GM12878 (cell line): ENCODE data around the gene RPS27L. TPM values are rescaled to one million over a fixed set of nuclear protein-coding genes. Genes with fewer than 3 reads are reported as not detected.

ENCODE experiments used
- ATAC-seq: fragments of 200-7000 bp; cut with Tn5 transposase; 3 replicates; pipeline ENCODE4 v1.9.1; 2020; ENCODE audit warnings: mild to moderate bottlenecking, moderate library complexity
- BruUV-seq: library from RNA; stranded (reverse); fragments of 400-500 nt; replicated peaks from 2 replicates; lab custom pipeline; 2021; lab: Mats Ljungman, UMichigan
- CTCF ChIA-PET: fragments of 300-600 bp; sonication (Branson Sonifier 250); formaldehyde crosslinking; extraction: SDS; loops from one replicate; lab custom pipeline; 2021; ENCODE audit warnings: inconsistent platforms; lab: Yijun Ruan, JAX
- POLR2A ChIA-PET: fragments of 350-600 bp; formaldehyde crosslinking; extraction: SDS; loops from one replicate; lab custom pipeline; 2021; ENCODE audit warnings: inconsistent platforms; lab: Charles Lee
- RAD21 ChIA-PET: fragments of 300-600 bp; sonication (Branson Sonifier 250); formaldehyde crosslinking; loops from one replicate; lab custom pipeline; 2023; ENCODE audit warnings: antibody characterized with exemption; ENCODE audit not compliant: unreplicated experiment; lab: Charles Lee
- SMC1A ChIA-PET: fragments of 300-600 bp; sonication (Branson Sonifier 250); formaldehyde crosslinking; loops from one replicate; lab custom pipeline; 2023; ENCODE audit not compliant: unreplicated experiment, uncharacterized antibody; lab: Charles Lee
- DNase-seq: peaks from one replicate; pipeline ENCODE4 v3.0.0-alpha.2; 2011; ENCODE audit warnings: low read depth, low spot score
- FAIRE-seq: peaks from 3 replicates; lab custom pipeline; 2011; peaks lifted over from hg19 to GRCh38; lab: Jason Lieb, UNC
- H2AFZ ChIP-seq: 2 replicates; pipeline ENCODE4 v1.6.0; 2011; ENCODE audit warnings: low read depth, low read length, control low read depth; ENCODE audit not compliant: control insufficient read depth
- H3K27ac ChIP-seq: 2 replicates; pipeline ENCODE4 v1.5.1; 2011; ENCODE audit warnings: control low read depth; ENCODE audit not compliant: control insufficient read depth, insufficient read depth
- H3K27me3 ChIP-seq, 2 experiments: replicated peaks in 1 of 2; 2 replicates each; pipeline versions ENCODE4 v1.6.0 to v1.6.1; 2011; ENCODE audit warnings: low read length in 1 of 2; ENCODE audit not compliant: control insufficient read depth in 2 of 2, insufficient read depth in 2 of 2
- H3K36me3 ChIP-seq, 2 experiments: 2 replicates each; pipeline ENCODE4 v1.5.1; 2011; ENCODE audit warnings: low read length in 1 of 2; ENCODE audit not compliant: control insufficient read depth in 2 of 2, insufficient read depth in 2 of 2
- H3K4me1 ChIP-seq: 2 replicates; pipeline ENCODE4 v1.6.1; 2011; ENCODE audit warnings: mild to moderate bottlenecking, low read length, moderate library complexity, mixed read lengths; ENCODE audit not compliant: control insufficient read depth, insufficient read depth
- H3K4me2 ChIP-seq: 2 replicates; pipeline ENCODE4 v1.6.0; 2011; ENCODE audit warnings: control low read depth; ENCODE audit not compliant: control insufficient read depth, insufficient read depth
- H3K4me3 ChIP-seq: fragments of 200-600 bp; sonication (generic); 2 replicates; pipeline ENCODE4 v1.5.1; 2016
- H3K79me2 ChIP-seq: 2 replicates; pipeline ENCODE4 v1.6.0; 2011; ENCODE audit warnings: low read length; ENCODE audit not compliant: control insufficient read depth, insufficient read depth
- H3K9ac ChIP-seq: 2 replicates; pipeline ENCODE4 v1.8.0; 2011; ENCODE audit warnings: low read length, control low read depth, mixed read lengths; ENCODE audit not compliant: control insufficient read depth, insufficient read depth
- H3K9me3 ChIP-seq: replicated peaks from 3 replicates; pipeline ENCODE4 v1.5.1; 2011; ENCODE audit warnings: mild to moderate bottlenecking, low read length; ENCODE audit not compliant: control insufficient read depth, insufficient read depth
- H4K20me1 ChIP-seq: 2 replicates; pipeline ENCODE4 v1.6.0; 2011; ENCODE audit not compliant: control insufficient read depth, insufficient read depth
- ATF7 ChIP-seq: fragments of 450-650 bp; IDR thresholded peaks from 2 replicates; pipeline ENCODE4 v1.6.1; 2016; ENCODE audit warnings: low read depth, mild to moderate bottlenecking
- EP300 ChIP-seq, 2 experiments: fragments of 150-350 bp in 1 of 2; IDR thresholded peaks; 2 replicates each; pipeline ENCODE4 v1.6.1; 2011 to 2012; ENCODE audit warnings: low read depth in 2 of 2, low read length in 2 of 2, borderline replicate concordance in 1 of 2, improper control_type of control experiment in 1 of 2, inconsistent platforms in 1 of 2; ENCODE audit not compliant: control insufficient read depth in 1 of 2
- HDAC6 ChIP-seq: fragments of 200-600 bp; sonication (generic); IDR thresholded peaks from one replicate; pipeline ENCODE4 v1.8.0; 2017; ENCODE audit warnings: antibody characterized with exemption; ENCODE audit not compliant: unreplicated experiment
- IRF3 ChIP-seq: fragments of 450-650 bp; IDR thresholded peaks from 2 replicates; pipeline ENCODE4 v1.6.1; 2014; ENCODE audit warnings: mild to moderate bottlenecking
- MEF2A ChIP-seq: IDR thresholded peaks from 2 replicates; pipeline ENCODE4 v1.6.1; 2011; ENCODE audit warnings: low read depth, mild to moderate bottlenecking, low read length, moderate library complexity; ENCODE audit not compliant: insufficient read depth
- NBN ChIP-seq: fragments of 450-650 bp; IDR thresholded peaks from 2 replicates; pipeline ENCODE4 v1.6.1; 2016
- NFYA ChIP-seq: IDR thresholded peaks from 2 replicates; pipeline ENCODE4 v1.6.1; 2011; ENCODE audit warnings: low read depth, mild to moderate bottlenecking, low read length, improper control_type of control experiment, borderline replicate concordance
- NRF1 ChIP-seq: conservative IDR thresholded peaks from 2 replicates; pipeline ENCODE4 v1.6.1; 2011; ENCODE audit warnings: mild to moderate bottlenecking, low read depth, low read length, improper control_type of control experiment
- PRDM15 ChIP-seq: fragments of 450-650 bp; formaldehyde crosslinking; IDR thresholded peaks from 2 replicates; pipeline ENCODE4 v1.4.0; 2020; ENCODE audit warnings: mild to moderate bottlenecking, moderate library complexity
- RAD21 ChIP-seq: IDR thresholded peaks from 2 replicates; pipeline ENCODE4 v1.6.1; 2011; ENCODE audit warnings: mild to moderate bottlenecking, low read depth, low read length, moderate library complexity; ENCODE audit not compliant: insufficient read depth
- RELA ChIP-seq: fragments of 450-650 bp; IDR thresholded peaks from 2 replicates; pipeline ENCODE4 v1.8.0; 2014; ENCODE audit warnings: borderline replicate concordance; ENCODE audit not compliant: partially characterized antibody
- SIN3A ChIP-seq: IDR thresholded peaks from 2 replicates; pipeline ENCODE4 v1.6.1; 2012; ENCODE audit warnings: low read depth, low read length, improper control_type of control experiment
- SRF ChIP-seq, 2 experiments: IDR thresholded peaks; 2 replicates each; pipeline ENCODE4 v1.6.1; 2011; ENCODE audit warnings: low read depth in 2 of 2, low read length in 2 of 2, mild to moderate bottlenecking in 1 of 2, moderate library complexity in 1 of 2
- STAT1 ChIP-seq: fragments of 450-650 bp; conservative IDR thresholded peaks from 2 replicates; pipeline ENCODE4 v1.6.1; 2014; ENCODE audit warnings: antibody characterized with exemption, mild to moderate bottlenecking
- YBX1 ChIP-seq: fragments of 450-650 bp; IDR thresholded peaks from 2 replicates; pipeline ENCODE4 v1.6.1; 2016; ENCODE audit warnings: antibody characterized with exemption
- ZBTB11 ChIP-seq: fragments of 450-650 bp; formaldehyde crosslinking; IDR thresholded peaks from 2 replicates; pipeline ENCODE4 v1.5.0; 2022; ENCODE audit warnings: mild to moderate bottlenecking, missing genetic modification characterization
- ZZZ3 ChIP-seq: IDR thresholded peaks from 2 replicates; pipeline ENCODE4 v1.6.1; 2011; ENCODE audit warnings: low read depth; ENCODE audit not compliant: control insufficient read depth, insufficient read length
- WGBS: methylation state at CpG from one replicate; pipeline ENCODE4 v1.1.6; 2016; ENCODE audit warnings: low lambda C conversion rate; ENCODE audit not compliant: insufficient replicate concordance, insufficient coverage; ENCODE audit errors: missing lambda C conversion rate; 5-methylcytosine and 5-hydroxymethylcytosine counted together
- in situ Hi-C: fragments of 300-500 bp; cut with MboI; formaldehyde crosslinking; loops from 9 replicates; pipeline ENCODE4 v1.14.3; 2018; ENCODE audit warnings: mixed read lengths
- intact Hi-C: fragments of 100-400 bp; cut with micrococcal nuclease; formaldehyde crosslinking; loops from one replicate; pipeline ENCODE4 v1.14.2; 2022; ENCODE audit not compliant: unreplicated experiment
- polyA plus RNA-seq, 11 experiments: library from polyadenylated mRNA; depleted of rRNA in 4 of 11; unstranded in 6 of 11; stranded (reverse) in 5 of 11; fragments of >200 nt; fragmentation: Nextera tagmentation in 4 of 11; fragmentation: Illumina TruSeq in 1 of 11; extraction: Ambion mirVana in 4 of 11; extraction: Trizol in 1 of 11; gene quantifications; 1 replicate in 1 of 11; 2 replicates in 10 of 11; pipeline versions ENCODE4 v1.2.1 to v1.2.3, GENCODE V29; 2011 to 2016; ENCODE audit warnings: inconsistent platforms in 2 of 11, missing spikeins in 2 of 11, low read depth in 1 of 11
- total RNA-seq, 4 experiments: library from RNA; depleted of rRNA in 3 of 4; stranded (reverse); fragments of >200 nt in 3 of 4; fragmentation: Illumina TruSeq in 1 of 4; extraction: Trizol in 1 of 4; gene quantifications; 2 replicates each; pipeline versions ENCODE4 v1.2.1 to v1.2.3, GENCODE V29; 2013 to 2021

RPS27L gene
- total and polyA plus RNA-seq, 10 of the 15 experiments (the other 5 are each of a cell fraction or from before 2014, with no cell fraction given) = 133 to 970 (median 220) TPM

DNA sequence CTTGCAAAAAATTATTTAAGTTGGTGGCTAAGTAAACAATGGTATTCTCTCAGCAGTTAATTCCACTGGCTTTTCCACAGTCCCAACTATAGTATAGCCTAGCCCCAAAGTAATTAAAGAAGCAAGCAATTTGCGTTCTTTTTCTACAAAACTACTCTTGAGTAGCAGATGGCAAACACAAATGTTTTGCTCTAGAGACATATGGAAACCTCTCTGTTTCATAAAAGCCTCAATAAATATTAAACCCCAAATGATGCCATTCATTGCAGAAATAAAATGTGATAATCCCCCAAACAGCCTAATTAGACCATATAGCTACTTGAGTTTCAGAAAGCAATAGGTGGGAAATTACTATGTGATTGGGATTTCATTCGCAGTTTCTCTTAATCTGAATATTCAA is 23.5 kb upstream of the RPS27L start:
- no TSS peak for BruUV-seq
- no peak for ATAC-seq

More for the DNA sequence above, 23.5 kb upstream of the RPS27L start:
- intact Hi-C loops (no loop called here), in situ Hi-C loops (no loop called here)
- CTCF ChIA-PET = interaction anchor here (1.1 to 1.4 kb wide), 2 partner anchors 12 to 134 kb away, joined by 3 to 4 read pairs; no protein-coding TSS in a partner anchor
- Histone ChIP-seq H3K27me3 (no peaks in the 10 kb centered on the region), H3K27ac (no peak overlapping the region), H4K20me1 (no peaks in the 10 kb centered on the region), H3K9ac (no peak overlapping the region), H3K4me1 (peaks cover 6% of the 10 kb centered on the region), H3K4me2 (no peak overlapping the region), H3K79me2 (no peaks in the 10 kb centered on the region), H3K9me3 (no peaks in the 10 kb centered on the region), H3K36me3 (no peaks in the 10 kb centered on the region), H2AFZ (no peak overlapping the region), H3K4me3 (no peak overlapping the region)
- no peak for DNase-seq
- FAIRE-seq = no peak
- 95% methylated on average over 2 of the region's 2 CpGs for WGBS
- POLR2A ChIA-PET = interaction anchor here (1.2 kb wide), 1 partner anchor 24 kb away, joined by 3 read pairs; the partner anchor contains the start of gene RPS27L
- RAD21 ChIA-PET = interaction anchor here (0.7 to 1.7 kb wide), 2 partner anchors 15 kb away, joined by 3 read pairs; no protein-coding TSS in a partner anchor
- SMC1A ChIA-PET = interaction anchor here (0.9 to 2.1 kb wide), 4 partner anchors 10 to 107 kb away, joined by 3 to 9 read pairs (median 8); no protein-coding TSS in a partner anchor
- no peak for TF ChIP-seq STAT1
- no peak for TF ChIP-seq ZBTB11 (CRISPR knock-in tag)
- no peak for TF ChIP-seq SIN3A
- TF ChIP-seq ATF7 = no peak
- no peak for TF ChIP-seq RELA
- no peak for TF ChIP-seq ZZZ3
- TF ChIP-seq YBX1 = no peak
- no peak for TF ChIP-seq HDAC6
- no peak for TF ChIP-seq RAD21
- TF ChIP-seq NFYA = no peak
- TF ChIP-seq IRF3 = no peak
- no peak for TF ChIP-seq SRF (IDR thresholded peaks at IDR 0.05; ENCODE audit: low read depth in 2 of 2, low read length in 2 of 2)
- TF ChIP-seq PRDM15 (CRISPR knock-in tag) = no peak
- TF ChIP-seq NBN = no peak
- no peak for TF ChIP-seq MEF2A
- TF ChIP-seq NRF1 = no peak
- no peak for TF ChIP-seq EP300 (IDR thresholded peaks at IDR 0.05; ENCODE audit: borderline replicate concordance in 1 of 2, control insufficient read depth in 1 of 2, low read depth in 2 of 2, low read length in 2 of 2)
